SKM-1 (cell line): Measurements from ENCODE around the gene ELOVL3.

Experiments used
- DNase-seq: peaks from one replicate; lab custom pipeline; 2025; ENCODE audit not compliant: unreplicated experiment; lab: John Stamatoyannopoulos, UW

Gene ELOVL3

DNA sequence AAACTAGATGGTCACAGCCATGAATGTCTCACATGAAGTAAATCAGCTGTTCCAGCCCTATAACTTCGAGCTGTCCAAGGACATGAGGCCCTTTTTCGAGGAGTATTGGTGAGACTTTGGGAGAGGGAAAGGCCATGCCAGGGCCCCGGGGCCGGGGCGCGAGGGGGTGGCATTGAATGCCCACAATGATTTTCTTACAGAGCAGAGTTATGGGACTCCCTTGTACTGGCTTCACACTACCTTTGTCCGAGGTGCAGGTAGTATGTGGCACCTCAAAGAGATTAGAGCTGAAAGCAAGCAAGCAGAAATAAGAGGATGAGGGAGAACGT, 407 bp downstream of the ELOVL3 start:
- DNase-seq, result no peak

DNA sequence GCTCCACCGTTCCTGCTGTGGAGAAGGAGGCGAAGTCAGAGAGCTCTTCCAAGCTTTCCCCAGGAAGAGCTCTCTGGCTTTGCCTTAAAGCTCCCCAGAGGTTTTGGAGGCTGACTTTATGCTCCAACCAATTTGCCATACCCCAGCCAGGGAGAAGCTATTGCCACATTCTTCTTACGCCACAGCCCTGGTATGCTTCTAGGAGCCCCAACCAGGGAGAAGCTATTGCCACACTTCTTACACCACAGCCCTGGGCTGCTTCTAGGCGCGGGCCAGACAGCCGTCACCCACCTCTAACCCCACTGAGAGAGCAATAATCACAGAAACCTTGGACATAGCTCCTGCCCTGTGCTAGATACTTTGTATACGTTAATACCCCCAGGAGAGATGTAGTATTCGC, 951 bp downstream of the ELOVL3 start:
- DNase-seq, result peak; percentile 85

- DNase-seq, result peak; percentile 47
These were observed 3.7 kb downstream of the ELOVL3 start for GRCh38 chr10:102229810-102230263.

GRCh38 chr10:102230264-102230860, 4.3 kb downstream of the ELOVL3 start:
- DNase-seq, result no peak

GRCh38 chr10:102230861-102231356, 4.8 kb downstream of the ELOVL3 start:
- no peak for DNase-seq

DNA sequence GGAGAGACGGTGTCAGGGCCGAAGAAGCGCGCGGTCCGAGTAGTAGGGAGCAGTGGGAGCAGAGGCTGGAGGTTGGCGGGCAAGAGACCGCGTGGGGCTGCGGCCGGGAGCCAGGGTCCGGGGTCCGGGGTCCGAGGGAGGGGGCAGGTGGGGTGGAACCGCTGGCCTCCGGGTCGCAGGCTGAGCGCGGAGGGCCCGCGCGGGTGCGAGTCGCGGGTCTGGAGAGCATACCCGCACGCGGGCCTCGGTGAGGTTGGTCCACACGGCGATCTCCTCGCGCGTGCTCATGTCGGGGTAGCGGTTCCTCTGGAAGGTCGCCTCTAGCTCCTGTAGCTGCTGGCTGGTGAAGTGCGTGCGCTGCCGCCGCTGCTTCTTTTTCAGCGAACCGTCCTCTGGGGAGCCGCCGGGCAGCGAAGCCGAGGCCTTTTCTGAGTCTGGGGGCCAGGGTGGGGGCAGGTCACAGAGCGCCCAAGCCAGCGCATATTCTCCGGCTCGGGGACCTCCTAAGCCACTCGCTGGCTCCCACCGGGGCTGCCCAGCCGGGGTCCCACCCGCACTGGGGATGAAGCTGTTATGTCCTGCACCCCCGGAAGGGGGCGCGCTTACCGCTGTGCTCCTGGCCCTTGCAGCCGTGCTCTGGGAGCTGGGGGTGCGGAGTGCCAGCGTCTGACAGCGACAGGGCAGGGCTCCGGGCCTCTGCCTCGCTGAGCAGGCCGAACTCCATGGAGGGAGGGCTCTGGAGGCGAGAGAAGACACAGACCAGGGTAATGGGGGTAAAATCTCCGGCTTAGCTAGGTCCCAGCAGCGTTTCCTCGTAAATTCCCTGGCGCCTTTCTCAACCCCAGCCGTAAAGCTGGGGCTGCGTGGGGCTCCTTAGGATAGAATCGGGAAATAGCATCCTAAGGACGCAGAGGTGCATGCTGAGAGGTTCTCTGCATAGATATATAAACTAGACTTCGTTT, 5.5 kb downstream of the ELOVL3 start:
- peak; percentile 17 for DNase-seq

- no peak for DNase-seq
These were observed 7.9 kb downstream of the ELOVL3 start for GRCh38 chr10:102233997-102234396.

DNA sequence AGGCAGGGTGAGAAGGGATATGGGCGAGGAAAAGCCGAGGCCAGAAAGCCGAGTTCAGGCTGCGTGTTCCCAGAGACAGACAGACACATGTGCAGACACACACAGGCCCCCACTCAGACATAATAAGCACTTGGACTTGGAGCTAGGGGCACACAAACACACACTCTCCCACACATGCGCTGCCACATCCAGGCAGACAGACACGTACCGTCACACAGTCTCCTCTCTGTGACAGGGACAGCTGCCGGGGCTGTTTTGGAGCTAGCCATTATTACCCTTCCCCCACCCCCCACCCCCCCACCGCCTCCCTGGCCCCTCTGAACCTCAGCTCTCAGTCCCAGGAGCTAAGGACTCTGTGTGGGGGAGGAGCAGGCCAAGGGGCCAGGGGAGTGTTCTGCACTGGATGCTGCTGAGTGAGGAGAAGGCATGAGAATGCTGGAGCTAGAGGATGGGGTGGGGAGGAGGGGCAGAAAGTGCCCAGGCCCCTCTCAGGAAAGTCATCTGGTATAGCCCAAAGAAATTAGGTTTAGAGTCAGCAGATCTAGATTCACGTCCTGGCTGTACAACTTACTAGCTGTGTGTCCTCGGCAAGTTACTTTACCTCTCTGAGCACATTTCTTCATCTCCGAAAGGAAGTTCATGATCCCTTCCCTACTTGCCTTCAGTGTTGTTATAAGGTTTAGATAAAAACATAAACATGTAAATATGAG, 8.9 kb downstream of the ELOVL3 start:
- DNase-seq, result no peak

- DNase-seq, result no peak
These were observed 9.5 kb downstream of the ELOVL3 start for GRCh38 chr10:102235598-102235920.

DNA sequence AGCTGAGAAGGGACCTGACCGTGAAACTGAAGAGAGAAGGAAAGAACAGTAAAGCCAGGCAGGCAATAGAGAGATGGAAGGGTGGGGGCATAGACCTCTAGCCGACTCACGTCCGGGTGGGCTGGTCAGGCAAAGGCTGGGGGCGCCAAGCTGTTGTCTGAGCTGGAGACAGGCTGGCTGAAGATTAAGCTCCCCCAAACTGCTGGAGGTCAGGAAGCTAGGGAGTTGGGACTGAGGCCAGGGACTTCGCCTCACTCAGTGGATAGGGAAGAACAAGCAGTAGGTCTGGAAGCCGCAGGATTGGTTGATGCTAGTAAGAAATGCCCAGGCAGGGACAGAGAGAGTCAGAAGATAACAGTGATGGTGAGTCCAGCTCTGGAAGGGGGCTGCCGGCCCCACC, 9.9 kb downstream of the ELOVL3 start:
- no peak for DNase-seq

DNA sequence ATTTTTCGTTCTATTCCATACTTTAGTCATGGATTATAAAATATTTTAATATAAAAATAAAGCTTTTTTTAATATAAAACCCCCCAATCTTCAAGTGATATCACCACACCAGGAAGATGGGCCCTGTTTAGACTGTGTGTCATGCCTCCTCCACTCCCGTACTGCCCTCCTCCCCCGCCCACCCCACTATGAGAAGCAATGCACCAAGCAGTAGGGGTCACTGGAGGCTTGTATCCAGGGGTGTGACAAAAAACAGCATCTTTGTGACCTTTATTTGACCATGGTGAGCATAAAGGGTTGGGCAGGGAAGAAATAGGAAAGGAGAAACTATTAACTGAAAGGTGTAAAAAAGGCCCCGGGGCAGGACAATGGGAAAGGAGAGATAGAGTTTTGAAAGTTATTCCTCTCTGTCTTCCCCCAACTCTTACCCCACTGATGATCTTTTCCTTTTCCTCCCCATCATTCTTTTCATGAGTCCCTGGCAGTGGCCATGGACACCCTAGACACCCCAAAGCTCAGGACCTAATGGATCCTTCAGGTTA, 11.7 kb downstream of the ELOVL3 start:
- no peak for DNase-seq

- DNase-seq, result no peak
These were observed 14.4 kb downstream of the ELOVL3 start for GRCh38 chr10:102240467-102241031.

DNA sequence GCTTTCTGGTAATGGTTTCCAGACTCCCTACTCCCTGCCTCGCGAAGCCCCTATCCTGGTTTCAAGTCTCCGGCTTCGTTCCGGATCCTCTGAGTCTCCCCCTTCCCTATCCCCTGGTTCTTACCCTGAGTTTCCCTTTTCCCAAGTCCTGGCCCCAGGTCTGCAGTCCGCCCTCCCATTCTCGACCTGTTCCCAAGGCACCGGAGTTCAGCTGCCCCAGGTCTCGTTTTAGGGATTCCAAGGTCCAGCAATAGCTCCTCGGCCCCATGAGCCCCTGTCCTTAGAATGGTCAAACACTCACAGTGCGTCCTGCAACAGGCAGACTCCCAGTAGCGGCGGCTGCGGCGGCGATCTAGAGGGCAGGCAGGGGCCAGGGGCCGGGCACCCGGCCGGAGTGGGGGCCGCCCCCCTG, 14.9 kb downstream of the ELOVL3 start:
- DNase-seq, result no peak

- DNase-seq, result peak; percentile 62
These were observed 15.5 kb downstream of the ELOVL3 start, which contains the start of gene PITX3 for GRCh38 chr10:102241444-102242117. Gene PITX3, minus strand, starts transcription at chr10:102241512. Its CDS starts 9,432 bp downstream, at chr10:102232080.

GRCh38 chr10:102242118-102242485, 16.0 kb downstream of the ELOVL3 start:
- no peak for DNase-seq

DNA sequence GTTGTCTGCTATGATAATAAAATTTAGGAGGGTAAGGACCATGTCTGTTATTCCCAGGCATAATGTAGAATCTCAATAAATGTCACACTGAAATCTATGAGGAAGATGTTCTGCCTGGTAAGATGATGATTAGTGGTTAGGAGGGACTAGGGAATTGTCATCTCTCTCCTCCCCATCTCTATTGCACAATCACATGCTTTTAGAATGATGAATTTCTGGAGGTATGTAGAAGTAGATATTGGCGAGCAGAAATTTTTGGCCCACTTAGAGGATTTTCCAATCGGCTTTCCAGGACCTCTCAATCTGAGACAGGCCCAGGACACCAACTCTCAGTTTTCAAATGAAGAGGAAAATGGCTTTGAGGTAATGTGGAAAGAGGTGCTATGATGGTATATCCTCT, 17.2 kb downstream of the ELOVL3 start:
- no peak for DNase-seq

DNA sequence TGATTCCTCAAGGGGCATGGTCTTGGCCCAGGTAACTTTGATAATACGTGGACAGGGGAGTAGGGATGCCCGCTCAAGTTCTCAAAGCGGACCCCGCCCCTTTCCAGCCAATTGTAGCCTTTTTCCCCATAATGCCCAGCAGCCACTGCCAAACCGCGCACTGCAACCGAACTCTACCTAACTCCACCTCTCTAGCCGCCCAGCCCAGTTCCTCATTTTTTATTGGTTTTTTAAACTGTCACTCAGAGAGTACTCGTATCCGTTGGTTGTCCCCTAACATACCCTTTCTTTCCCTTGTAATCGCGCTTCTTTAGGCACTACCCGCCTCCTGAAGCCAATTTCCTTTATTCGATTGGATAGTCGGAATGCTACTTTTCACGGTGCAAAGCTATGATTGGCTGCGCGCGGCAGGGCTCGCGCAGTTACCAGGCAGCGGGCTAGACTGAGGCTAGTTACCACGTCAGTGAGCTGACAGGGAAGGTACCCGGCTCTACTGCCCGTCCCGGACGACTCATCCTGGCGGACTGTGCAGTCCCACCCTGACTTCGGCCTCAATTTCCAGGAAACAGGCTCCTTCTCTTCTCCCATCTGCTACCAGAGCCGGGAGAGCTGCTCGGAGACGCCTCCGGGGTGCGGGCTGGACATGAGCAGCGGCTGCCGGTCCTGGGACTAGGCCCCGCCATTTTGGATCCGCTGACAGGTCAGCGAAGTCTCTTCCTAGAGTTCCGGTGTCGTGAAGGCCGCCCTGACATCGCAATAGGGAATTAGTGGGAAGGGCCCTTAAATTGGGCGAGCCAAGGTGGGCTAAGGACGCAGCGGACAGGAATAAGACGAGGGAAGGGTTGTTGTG, 19.2 kb downstream of the ELOVL3 start, which contains the start of gene GBF1:
Gene GBF1, plus strand, starts transcription at position 451 of the 850 bp plus-strand sequence. CDS start 13,407 bp downstream, outside the sequence.
- DNase-seq, result peak; percentile 100

- no peak for DNase-seq
These were observed 19.8 kb downstream of the ELOVL3 start for GRCh38 chr10:102245932-102246251.

DNA sequence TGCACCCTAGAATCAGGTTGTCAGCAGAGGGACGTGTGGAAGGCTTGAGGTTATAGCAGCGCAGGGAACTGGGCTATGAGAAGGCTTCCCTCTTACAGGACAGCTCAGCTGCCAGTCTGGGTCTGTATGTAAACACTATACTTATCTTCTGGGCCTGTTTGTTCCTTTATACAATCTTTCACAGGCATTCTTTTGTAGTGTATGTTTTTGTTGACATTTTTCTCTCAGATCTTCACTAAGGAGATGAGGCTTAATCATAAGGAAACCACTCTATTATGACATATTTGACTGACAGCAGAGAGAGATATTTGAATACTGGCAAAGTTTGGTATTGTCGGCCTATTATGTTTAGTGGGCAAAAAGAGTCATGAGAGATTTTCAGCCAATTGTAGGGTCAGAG, 20.2 kb downstream of the ELOVL3 start:
- DNase-seq, result no peak

GRCh38 chr10:102247734-102248133, 21.6 kb downstream of the ELOVL3 start:
- no peak for DNase-seq
